Gastrocnemius medialis (tissue), 4 donors: ENCODE measurements around the gene B4GALT5.

ENCODE experiments used
- CTCF ChIP-seq, 5 experiments: fragments of 450-650 bp in 3 of 5; fragments of 200-600 bp in 2 of 5; sonication (generic) in 2 of 5; IDR thresholded peaks in 4 of 5; conservative IDR thresholded peaks in 1 of 5; 1 replicate in 4 of 5; 2 replicates in 1 of 5; pipeline ENCODE4 v1.5.1; 2016 to 2019; ENCODE audit warnings: antibody characterized with exemption in 5 of 5, mild to moderate bottlenecking in 3 of 5, moderate library complexity in 3 of 5
- POLR2A ChIP-seq, 2 donors: fragments of 450-650 bp; IDR thresholded peaks; one replicate each; pipeline ENCODE4 v1.6.1; 2017; ENCODE audit warnings: antibody characterized with exemption in 2 of 2, mild to moderate bottlenecking in 2 of 2, moderate library complexity in 2 of 2

DNA sequence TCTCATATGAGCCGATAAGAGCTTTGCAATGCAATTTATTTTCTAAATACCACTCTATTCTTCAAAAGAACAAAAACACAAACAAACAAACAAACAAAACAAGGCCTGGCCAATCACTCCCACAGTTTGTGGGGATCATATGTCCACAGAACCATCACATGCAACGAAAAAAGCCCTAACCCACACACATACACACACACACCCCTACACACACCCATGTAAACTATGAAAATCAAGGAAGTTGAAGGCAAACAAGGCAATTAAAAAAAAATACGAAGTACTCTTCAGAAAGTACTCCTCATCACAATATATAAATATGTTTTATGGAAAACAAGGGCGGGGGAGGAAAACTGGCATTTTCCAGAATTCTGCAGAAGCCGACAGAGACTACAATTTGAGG is 79.6 kb downstream of the B4GALT5 start:
- no peak for TF ChIP-seq CTCF (IDR thresholded peaks at IDR 0.05 in 4 of 5, conservative IDR thresholded peaks at IDR 0.05 in 1 of 5)
- no peak for TF ChIP-seq POLR2A (IDR thresholded peaks at IDR 0.05)
